HepG2 (cell line): ENCODE measurements around the gene LARP1. TPM values are rescaled to one million over a fixed set of nuclear protein-coding genes. Genes with fewer than 3 reads are reported as not detected.

Experiments used
- ARNTL ChIP-seq: sonication (generic); formaldehyde crosslinking; IDR thresholded peaks from 2 replicates; pipeline ENCODE4 v1.4.0; 2020; ENCODE audit warnings: mild to moderate bottlenecking, missing genetic modification reagents
- ATF1 ChIP-seq: IDR thresholded peaks from 2 replicates; pipeline ENCODE4 v1.6.1; 2016; ENCODE audit warnings: mild to moderate bottlenecking, control low read depth
- BCLAF1 ChIP-seq: fragments of 450-650 bp; IDR thresholded peaks from 2 replicates; pipeline ENCODE4 v1.6.1; 2017; ENCODE audit warnings: mild to moderate bottlenecking
- CENPT ChIP-seq: sonication (generic); formaldehyde crosslinking; IDR thresholded peaks from 2 replicates; pipeline ENCODE4 v1.8.0; 2022; ENCODE audit warnings: low read depth, mild to moderate bottlenecking, moderate library complexity, missing genetic modification reagents
- DDIT3 ChIP-seq: sonication (generic); formaldehyde crosslinking; IDR thresholded peaks from 2 replicates; pipeline ENCODE4 v1.4.0; 2020; ENCODE audit warnings: mild to moderate bottlenecking, missing genetic modification reagents
- GATAD1 ChIP-seq: IDR thresholded peaks from 2 replicates; pipeline ENCODE4 v1.6.1; 2016; ENCODE audit warnings: missing genetic modification reagents, missing compliant biosample characterization
- HDAC2 ChIP-seq: sonication (generic); formaldehyde crosslinking; IDR thresholded peaks from 2 replicates; pipeline ENCODE4 v1.4.0; 2020; ENCODE audit warnings: missing genetic modification reagents
- MEIS1 ChIP-seq: sonication (generic); formaldehyde crosslinking; IDR thresholded peaks from 2 replicates; pipeline ENCODE4 v1.9.0; 2021; ENCODE audit warnings: mild to moderate bottlenecking, missing genetic modification reagents, moderate library complexity, borderline replicate concordance
- NFATC3 ChIP-seq: sonication (generic); formaldehyde crosslinking; IDR thresholded peaks from 2 replicates; pipeline ENCODE4 v1.5.1; 2020; ENCODE audit warnings: mild to moderate bottlenecking, missing genetic modification reagents
- NFIB ChIP-seq: sonication (generic); formaldehyde crosslinking; IDR thresholded peaks from 2 replicates; pipeline ENCODE4 v1.9.0; 2021; ENCODE audit warnings: missing genetic modification reagents, mild to moderate bottlenecking, borderline replicate concordance
- NR2F6 ChIP-seq, 2 experiments: IDR thresholded peaks; 2 replicates each; pipeline ENCODE4 v1.6.1; 2016; ENCODE audit warnings: antibody characterized with exemption in 1 of 2, mild to moderate bottlenecking in 1 of 2
- SMAD1 ChIP-seq: sonication (generic); formaldehyde crosslinking; IDR thresholded peaks from 2 replicates; pipeline ENCODE4 v1.4.0; 2020; ENCODE audit warnings: missing genetic modification reagents, low read depth, mild to moderate bottlenecking, borderline replicate concordance
- SOX6 ChIP-seq, 2 experiments: fragments of 450-650 bp in 1 of 2; sonication (generic) in 1 of 2; formaldehyde crosslinking in 1 of 2; IDR thresholded peaks; 2 replicates each; pipeline versions ENCODE4 v1.4.0 to v1.6.1; 2017 to 2020; ENCODE audit warnings: antibody characterized with exemption in 1 of 2, mild to moderate bottlenecking in 1 of 2, missing genetic modification reagents in 1 of 2
- STAG1 ChIP-seq: sonication (generic); formaldehyde crosslinking; IDR thresholded peaks from 2 replicates; pipeline ENCODE4 v1.4.0; 2020; ENCODE audit warnings: missing genetic modification reagents
- TBP ChIP-seq: sonication (generic); formaldehyde crosslinking; IDR thresholded peaks from 2 replicates; pipeline ENCODE4 v1.5.0; 2020; ENCODE audit warnings: missing genetic modification reagents
- TRIM24 ChIP-seq: sonication (generic); formaldehyde crosslinking; IDR thresholded peaks from 2 replicates; pipeline ENCODE4 v1.8.0; 2022; ENCODE audit warnings: mild to moderate bottlenecking, missing genetic modification reagents
- TSC22D2 ChIP-seq: sonication (generic); formaldehyde crosslinking; IDR thresholded peaks from 2 replicates; pipeline ENCODE4 v1.5.1; 2020; ENCODE audit warnings: missing genetic modification reagents, mild to moderate bottlenecking, borderline replicate concordance
- ZBTB21 ChIP-seq: sonication (generic); formaldehyde crosslinking; IDR thresholded peaks from 2 replicates; pipeline ENCODE4 v1.4.0; 2020; ENCODE audit warnings: missing genetic modification reagents
- ZBTB43 ChIP-seq: sonication (generic); formaldehyde crosslinking; conservative IDR thresholded peaks from 2 replicates; pipeline ENCODE4 v1.4.0; 2020; ENCODE audit warnings: missing genetic modification reagents
- ZC3H4 ChIP-seq: sonication (generic); formaldehyde crosslinking; IDR thresholded peaks from 2 replicates; pipeline ENCODE4 v1.4.0; 2020; ENCODE audit warnings: missing genetic modification reagents, borderline replicate concordance
- ZNF460 ChIP-seq: sonication (generic); formaldehyde crosslinking; IDR thresholded peaks from 2 replicates; pipeline ENCODE4 v1.5.1; 2020; ENCODE audit warnings: missing genetic modification reagents, mild to moderate bottlenecking, borderline replicate concordance
- ZNF639 ChIP-seq: conservative IDR thresholded peaks from 2 replicates; pipeline ENCODE4 v1.6.1; 2018; ENCODE audit warnings: missing genetic modification reagents
- ZNF737 ChIP-seq: sonication (generic); formaldehyde crosslinking; IDR thresholded peaks from 2 replicates; pipeline ENCODE4 v1.5.0; 2020; ENCODE audit warnings: missing genetic modification reagents, mild to moderate bottlenecking, borderline replicate concordance
- polyA plus RNA-seq, 8 experiments: library from polyadenylated mRNA; depleted of rRNA in 3 of 8; stranded (reverse) in 7 of 8; unstranded in 1 of 8; fragments of >200 nt; fragmentation: Illumina TruSeq in 4 of 8; extraction: Trizol in 4 of 8; gene quantifications; 2 replicates each; pipeline versions ENCODE4 v1.2.1 to v1.2.3, GENCODE V29; 2011 to 2016; ENCODE audit warnings: low read depth in 4 of 8, missing spikeins in 1 of 8, mixed read lengths in 1 of 8; ENCODE audit not compliant: insufficient read depth in 1 of 8
- total RNA-seq, 5 experiments: library from RNA; depleted of rRNA; stranded (reverse); fragments of >200 nt; fragmentation: Illumina TruSeq; extraction: Trizol; gene quantifications; 2 replicates each; pipeline ENCODE4 v1.2.3, GENCODE V29; 2016; ENCODE audit warnings: low read depth in 1 of 5

The LARP1 gene
- total and polyA plus RNA-seq, 2 of the 13 experiments (the other 11 are each of a cell fraction or from before 2014, with no cell fraction given): 45.2 to 61.4 TPM

GRCh38 chr5:154754460-154755360 is 467 bp upstream of the LARP1 start (continued):
- 0 out of 2 replicates have a peak, but pooled peaks have one; percentile 40 for TF ChIP-seq ZNF639
- peak; percentile 64 for TF ChIP-seq GATAD1 (CRISPR knock-in tag)
- TF ChIP-seq TRIM24 (CRISPR knock-in tag): no peak
- no peak for TF ChIP-seq ZNF460
- no peak for TF ChIP-seq ZNF737 (CRISPR knock-in tag)
- no peak; the same call in 1 of the 2 replicates for TF ChIP-seq TSC22D2 (CRISPR knock-in tag)
- TF ChIP-seq SMAD1 (CRISPR knock-in tag): 0 out of 2 replicates have a peak, but pooled peaks have one; percentile 27
- peak; percentile 96 for TF ChIP-seq ARNTL (CRISPR knock-in tag)
- TF ChIP-seq MEIS1 (CRISPR knock-in tag): 0 out of 2 replicates have a peak, but pooled peaks have one; percentile 29
- TF ChIP-seq NFATC3 (CRISPR knock-in tag): no peak
- TF ChIP-seq HDAC2 (CRISPR knock-in tag): peak; percentile 59; the same call in 1 of the 2 replicates
- TF ChIP-seq NR2F6 (IDR thresholded peaks at IDR 0.05): no peak
- TF ChIP-seq NR2F6 (CRISPR knock-in tag; IDR thresholded peaks at IDR 0.05): peak; percentile 73
- TF ChIP-seq ZBTB21 (CRISPR knock-in tag): no peak
- 0 out of 2 replicates have a peak, but pooled peaks have one; percentile 71 for TF ChIP-seq DDIT3 (CRISPR knock-in tag)
- no peak for TF ChIP-seq CENPT (CRISPR knock-in tag)
- TF ChIP-seq ZC3H4: no peak
- no peak for TF ChIP-seq BCLAF1
- TF ChIP-seq ATF1 (CRISPR knock-in tag): no peak
- peak; percentile 55; the same call in 1 of the 2 replicates for TF ChIP-seq ZBTB43 (CRISPR knock-in tag)
- TF ChIP-seq NFIB (CRISPR knock-in tag): no peak
- no peak for TF ChIP-seq TBP (CRISPR knock-in tag)
- no peak for TF ChIP-seq SOX6 (IDR thresholded peaks at IDR 0.05)
- peak; percentile 75 for TF ChIP-seq SOX6 (CRISPR knock-in tag; IDR thresholded peaks at IDR 0.05)
- peak; percentile 51 for TF ChIP-seq STAG1 (CRISPR knock-in tag)
